HG02938 (cell line): Measurements from ENCODE around the gene SOCS1.
A peak's percentile ranks its signal among the peaks of the same experiment; 100 is the strongest.
"Not testable (repeated sequence)": the region's sequence is repeated elsewhere in the genome, so short reads cannot be mapped to it uniquely, and the experiment has no call there.

Experiments used
- ATAC-seq: cut with Tn5 transposase; IDR thresholded peaks from one replicate; pipeline ENCODE4 v1.9.1; 2021; ENCODE audit warnings: mild to moderate bottlenecking, moderate library complexity; ENCODE audit not compliant: unreplicated experiment

Gene SOCS1, protein sequence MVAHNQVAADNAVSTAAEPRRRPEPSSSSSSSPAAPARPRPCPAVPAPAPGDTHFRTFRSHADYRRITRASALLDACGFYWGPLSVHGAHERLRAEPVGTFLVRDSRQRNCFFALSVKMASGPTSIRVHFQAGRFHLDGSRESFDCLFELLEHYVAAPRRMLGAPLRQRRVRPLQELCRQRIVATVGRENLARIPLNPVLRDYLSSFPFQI

DNA sequence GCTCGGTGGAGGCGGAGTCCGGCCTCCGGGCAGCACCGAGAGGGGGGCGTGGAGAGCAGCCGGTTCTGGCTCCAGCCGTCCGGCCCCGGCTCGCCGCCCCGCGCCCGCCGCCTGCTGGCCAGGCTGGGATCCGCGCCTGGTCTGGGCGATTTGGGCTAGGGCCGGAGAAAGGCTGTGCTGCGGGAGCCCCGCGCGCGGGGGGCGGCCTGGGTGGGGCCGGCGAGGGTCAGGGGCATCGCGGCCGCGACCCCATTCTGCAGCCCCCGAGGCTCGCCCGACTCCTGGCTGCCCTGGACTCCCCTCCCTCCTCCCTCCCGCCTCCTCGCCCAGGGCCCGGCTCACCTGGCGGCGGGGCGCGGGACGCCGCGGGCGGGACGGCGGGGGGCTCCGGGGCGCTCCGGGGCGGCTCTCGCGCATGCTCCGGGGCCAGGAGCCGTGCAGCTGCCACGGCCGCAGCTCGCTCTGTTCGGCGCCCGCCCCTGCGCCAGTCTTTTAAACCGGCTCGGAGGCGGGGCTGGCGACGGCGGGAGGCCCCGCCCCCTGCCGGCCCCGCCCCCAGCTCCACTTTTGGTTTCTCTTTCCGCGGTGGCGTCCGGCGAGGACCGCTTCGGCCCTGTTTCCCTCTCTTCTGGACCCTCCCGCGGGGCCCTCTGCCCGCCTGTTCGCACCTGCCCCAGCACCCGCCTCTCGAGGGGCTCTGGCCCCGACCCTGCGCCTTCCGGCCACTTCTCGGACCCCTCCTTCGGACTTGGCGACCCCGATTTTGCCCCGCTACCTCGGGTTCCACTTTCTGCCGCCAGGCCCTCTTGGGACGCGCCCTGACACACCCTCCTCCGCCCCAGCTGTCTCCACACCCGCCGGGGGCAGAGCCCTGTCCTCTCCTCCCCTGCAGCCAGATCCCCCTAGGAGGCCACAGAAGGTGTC lies at the start of gene SOCS1:
SOCS1 (minus strand) TSS at position 468 of the 924 bp plus-strand sequence. CDS start 726 bp downstream, outside the sequence.
- peak; percentile 49 for ATAC-seq

DNA sequence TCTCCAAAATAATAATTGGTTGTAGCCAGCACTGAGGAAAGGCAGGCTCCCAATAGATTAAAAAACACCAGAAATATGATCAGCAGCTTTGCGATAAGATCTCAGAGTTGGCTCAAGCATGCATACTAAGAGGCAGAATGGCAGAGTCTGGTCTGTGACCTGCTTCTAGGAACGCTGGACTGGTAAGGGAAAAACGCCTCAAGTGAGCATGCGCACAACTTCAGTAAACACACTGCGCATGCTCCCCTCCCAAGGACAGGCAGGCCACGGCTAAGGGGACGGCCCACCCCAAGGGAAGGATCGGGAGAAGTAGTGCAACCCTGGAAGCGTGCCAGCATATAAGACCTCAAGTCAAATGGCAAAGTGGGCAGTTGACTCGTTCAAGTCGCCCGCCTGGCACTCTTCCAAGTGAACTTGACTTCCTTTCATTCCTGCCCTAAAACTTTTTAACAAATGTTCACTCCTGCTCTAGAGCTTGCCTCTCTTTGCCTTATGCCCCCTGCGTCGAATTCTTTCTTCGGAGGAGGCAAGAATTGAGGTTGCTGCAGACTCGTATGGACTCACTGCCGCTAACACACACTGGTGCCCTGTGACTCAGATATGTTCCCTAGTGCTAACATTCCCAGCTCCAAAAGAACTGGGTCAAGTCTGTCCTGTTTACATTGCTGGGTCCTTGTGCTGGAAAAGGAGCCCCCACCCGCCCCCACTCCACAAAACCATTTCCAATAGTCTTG lies 47.6 kb upstream of the SOCS1 start:
- no peak for ATAC-seq

DNA sequence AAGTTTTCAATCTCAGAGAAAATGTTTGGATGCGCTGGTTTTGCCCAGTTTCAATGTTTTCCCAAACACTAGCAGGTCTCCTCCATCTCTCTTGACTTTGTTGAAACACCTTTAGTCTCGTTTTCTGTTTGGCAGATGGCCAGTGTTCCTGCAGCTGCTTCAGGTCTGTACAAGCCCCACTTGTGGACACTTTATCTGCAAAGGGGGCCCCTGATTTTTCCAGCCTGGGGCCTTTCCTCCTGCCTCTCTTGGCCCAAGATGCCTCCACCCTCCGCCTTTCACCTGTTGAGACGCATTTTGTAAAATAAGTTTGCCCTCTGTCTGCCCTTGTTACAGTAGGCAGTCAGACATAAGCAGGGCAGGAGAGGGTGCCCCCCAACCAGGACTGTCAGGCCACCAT lies 47.0 kb upstream of the SOCS1 start:
- no peak for ATAC-seq

DNA sequence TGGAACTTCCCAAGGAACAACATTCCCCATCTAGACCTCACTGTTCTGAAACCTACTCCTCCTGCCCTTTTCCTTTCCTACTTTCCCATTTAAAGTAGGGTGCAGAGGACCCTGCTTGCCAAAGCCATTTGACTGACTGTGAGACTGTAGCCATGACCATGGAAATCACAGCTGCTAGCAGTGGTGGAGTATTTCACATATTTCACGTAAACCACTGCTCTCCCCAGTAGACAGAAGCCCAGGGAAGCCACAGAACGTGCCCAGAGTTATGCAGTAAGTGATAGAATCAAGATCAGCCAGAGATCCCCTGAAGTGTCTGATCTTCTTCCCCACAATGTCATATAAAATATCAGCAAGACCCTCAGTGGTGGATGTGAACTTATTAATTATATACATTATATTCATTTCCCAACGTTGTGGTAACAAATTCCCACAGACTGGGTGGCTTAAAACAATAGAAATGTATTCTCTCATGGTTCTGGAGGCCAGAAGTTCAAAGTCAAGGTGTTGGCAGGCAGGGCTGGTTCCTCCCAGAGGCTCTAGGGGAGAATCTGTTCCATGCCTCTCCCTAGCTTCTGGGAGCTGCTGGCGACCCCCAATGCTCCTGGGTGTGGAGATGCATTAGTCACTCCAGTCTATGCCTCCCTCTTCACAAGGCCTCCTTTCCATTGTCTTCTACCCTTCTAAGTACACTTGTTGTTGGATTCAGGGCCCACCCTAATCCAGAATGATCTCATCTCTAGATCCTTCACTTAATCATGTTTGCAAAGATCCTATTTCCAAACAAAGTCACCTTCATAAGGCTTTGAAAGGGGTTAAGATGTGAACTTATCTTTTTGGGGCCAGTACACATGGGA lies 45.9 kb upstream of the SOCS1 start:
- no peak for ATAC-seq

DNA sequence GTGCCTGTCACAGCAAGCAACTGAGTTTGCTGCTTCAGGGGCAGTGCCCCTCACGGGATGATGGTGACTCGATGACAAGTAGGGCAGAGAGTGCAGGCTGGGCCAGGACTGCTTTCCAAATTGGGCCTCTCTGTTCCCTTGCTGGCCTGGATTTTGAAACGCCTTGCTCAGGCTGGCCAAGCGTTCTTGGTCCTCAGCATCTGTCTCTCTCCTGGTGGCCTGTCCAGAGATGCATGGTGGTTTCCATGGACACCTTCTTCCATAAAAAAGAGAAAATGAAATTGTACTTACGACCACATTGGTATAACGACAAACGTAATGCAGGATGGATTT lies 44.5 kb upstream of the SOCS1 start:
- ATAC-seq: no peak

DNA sequence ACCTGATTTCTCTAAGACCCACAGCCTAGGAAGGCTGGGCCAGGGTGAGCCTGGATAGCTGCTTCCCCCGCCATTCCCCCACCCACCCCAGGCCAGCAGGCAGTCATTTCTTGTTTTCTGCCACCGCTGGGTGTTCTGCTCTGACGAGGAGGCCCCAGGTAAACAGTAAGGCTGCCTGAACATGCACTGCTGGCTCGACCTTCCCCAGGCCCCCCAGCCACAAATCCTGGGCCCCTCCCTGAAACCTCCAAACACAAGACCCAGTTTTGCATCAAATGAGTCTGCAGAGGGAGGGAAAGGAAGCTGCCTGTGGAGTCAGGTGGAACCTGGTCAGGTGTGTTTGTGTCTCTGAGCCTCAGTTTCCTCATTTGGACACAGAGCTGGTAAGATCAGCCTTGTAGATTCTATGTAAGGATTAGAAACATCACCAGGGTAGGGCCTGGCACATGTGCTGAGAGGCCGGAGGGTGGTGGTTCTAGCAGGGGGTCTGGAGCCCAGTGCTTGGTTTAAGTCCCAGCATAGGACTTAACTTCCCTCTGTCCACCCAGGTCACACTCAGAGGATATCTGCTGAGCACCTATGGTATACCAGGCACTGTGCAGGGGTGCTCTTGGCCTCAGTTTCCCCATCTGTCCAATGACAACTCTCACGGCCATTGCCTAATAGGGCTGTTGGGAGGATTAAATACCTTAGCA lies 44.0 kb upstream of the SOCS1 start:
- ATAC-seq: no peak

DNA sequence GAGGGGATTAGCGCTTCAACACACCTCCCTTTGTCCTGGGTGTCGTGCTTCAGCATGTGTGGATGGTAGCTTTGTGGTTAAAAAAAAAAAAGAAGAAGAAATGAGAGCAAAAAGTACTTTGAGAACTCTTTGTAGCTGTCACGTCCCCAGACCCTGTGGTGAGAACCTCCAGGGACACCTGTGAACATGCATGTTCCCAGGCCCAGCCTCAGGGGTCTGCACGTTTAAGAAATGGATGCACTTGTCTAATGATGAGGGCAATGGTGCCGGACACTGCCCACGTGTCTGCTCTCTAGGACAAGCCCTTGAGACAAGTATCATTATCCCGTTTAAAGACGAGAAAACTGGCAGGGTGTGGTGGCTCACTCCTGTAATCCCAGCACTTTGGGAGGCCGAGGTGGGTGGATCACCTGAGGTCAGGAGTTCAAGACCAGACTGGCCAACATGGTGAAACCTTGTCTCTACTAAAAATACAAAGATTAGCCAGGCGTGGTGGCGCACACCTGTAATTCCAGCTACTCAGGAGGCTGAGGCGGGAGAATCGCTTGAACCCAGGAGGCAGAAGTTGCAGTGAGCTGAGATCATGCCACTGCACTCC lies 43.0 kb upstream of the SOCS1 start:
- not testable (repeated sequence) for ATAC-seq

DNA sequence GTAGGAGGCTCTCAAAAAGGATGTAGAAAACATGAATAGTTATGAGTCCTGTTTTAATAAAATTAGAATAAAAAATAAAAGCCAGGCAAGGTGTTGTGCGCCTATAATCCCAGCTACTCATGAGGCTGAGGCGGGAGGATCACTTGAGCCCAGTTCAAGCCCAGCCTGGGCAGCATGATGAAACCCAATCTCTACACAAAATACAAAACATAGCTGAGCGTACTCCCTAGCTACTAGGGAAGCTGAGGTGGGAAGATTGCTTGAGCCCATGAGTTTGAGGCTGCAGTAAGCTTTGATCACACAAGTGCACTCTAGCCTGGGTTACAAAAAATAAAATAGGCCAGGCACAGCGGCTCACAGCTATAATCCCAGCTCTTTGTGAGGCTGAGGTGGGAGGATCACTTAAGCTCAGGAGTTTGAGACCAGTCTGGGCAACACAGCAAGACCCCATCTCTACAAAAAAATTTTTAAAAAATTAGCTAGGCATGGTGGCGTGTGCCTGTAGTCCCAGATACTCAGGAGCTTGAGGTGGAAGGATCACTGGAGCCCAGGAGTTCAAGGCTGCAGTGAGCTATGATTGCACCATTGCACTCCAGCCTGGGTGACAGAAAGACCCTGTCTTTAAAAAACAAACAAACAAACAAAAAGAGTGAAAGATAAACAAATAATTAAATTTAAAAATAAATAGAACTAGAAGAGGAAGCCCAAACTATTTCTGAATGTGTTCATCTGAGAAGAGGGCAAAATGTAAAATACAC lies 42.3 kb upstream of the SOCS1 start:
- peak; percentile 22 for ATAC-seq

DNA sequence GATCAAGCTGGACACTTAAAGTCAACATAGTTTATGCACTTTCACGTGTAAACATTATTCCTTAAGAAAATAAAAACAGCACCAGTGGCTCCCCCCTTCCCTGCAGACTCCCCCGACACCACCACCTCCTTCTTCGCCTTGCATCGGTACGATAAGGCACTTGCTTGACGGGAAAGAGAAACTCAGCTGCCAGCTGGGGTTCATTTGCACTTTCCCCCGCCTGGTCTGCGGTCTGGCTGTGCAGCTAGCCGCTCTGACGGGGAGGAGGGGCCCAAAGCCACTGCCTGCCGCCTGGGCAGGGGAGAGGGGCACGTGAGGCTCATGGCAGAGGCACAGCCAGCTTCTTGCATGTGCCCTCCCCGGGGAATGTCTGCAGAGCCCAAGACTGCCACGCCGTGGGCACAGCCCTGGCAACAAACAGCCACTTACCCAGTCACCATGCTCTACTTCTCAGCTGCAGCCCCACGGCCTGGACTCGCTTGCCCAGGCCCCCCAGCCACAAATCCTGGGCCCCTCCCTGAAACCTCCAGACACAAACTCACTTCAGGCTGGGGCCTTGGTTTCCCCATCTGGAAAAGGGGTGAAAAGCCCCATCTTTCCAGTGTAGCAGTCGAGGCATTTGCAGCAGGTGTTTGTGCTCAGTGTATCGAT lies 41.6 kb upstream of the SOCS1 start:
- ATAC-seq: peak; percentile 53

DNA sequence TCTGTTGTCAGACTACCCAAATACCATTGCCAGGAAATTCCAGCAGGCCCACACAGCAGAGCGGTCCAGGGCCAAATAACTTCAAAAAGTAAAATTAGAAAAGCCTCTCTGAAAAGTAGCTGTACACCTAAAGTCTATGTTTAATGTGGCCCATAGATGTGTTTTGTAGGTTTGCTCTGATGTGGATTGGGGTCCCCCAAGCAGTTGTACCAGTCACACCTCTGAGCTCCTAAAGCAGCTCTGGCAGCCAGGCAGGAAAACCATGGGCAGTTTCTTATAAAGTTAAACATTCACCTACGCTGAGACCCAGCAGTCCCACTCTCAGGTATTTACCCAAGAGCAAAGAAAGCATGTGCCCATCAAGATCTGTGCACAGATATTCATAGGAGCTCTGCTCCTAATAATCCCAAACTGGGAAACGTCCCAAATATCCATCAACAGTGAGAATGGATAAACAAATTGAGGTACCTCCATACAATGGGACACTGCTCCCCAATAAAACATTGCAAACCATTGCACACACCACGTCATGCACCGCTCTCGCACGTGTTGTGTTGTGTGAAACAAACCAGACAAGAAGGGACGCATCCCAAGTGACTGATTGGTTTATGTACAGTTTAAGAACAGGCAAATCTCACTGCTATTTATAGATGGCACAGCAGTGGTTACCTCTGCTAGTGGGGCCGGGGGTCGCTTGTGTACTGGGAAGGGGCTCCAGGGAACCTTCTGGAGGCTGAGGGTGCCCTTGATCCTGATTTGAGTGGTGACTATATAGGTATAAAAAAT lies 40.9 kb upstream of the SOCS1 start:
- ATAC-seq: peak; percentile 17

DNA sequence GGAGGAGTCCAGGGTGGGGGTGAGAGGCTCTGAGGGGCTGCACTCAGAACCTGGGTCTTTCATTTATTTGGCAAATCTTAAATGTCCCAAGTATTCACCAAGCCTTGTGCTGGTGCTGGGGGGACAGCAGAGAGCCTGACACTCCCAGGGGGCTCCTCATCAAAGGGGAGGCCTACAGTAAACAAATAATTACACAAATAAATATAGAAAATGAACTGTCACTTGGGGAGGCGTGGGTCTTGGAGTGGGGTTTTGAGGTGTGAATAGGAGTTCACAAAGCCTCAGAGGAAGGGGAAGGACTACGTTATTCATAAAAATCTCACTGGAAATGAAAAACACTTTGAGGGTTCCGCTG lies 40.3 kb upstream of the SOCS1 start:
- no peak for ATAC-seq

DNA sequence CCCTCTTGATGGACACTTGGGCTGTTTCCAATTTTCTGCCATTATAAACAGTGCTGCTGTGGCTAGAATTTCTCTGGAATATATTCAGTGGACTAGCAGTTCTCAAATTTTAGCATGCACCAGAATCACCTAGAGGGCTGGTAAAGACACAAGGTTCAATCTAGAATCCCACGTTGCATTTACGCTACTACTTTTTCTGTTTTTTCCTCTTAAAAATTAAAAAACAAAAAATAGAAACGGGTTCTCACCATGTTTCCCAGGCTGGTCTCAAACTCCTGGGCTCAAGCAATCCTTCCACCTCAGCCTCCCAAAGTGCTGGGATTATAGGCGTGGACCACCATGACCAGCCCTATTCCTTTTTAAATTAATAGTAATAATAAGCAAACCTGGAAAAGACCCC lies 39.7 kb upstream of the SOCS1 start:
- no peak for ATAC-seq

DNA sequence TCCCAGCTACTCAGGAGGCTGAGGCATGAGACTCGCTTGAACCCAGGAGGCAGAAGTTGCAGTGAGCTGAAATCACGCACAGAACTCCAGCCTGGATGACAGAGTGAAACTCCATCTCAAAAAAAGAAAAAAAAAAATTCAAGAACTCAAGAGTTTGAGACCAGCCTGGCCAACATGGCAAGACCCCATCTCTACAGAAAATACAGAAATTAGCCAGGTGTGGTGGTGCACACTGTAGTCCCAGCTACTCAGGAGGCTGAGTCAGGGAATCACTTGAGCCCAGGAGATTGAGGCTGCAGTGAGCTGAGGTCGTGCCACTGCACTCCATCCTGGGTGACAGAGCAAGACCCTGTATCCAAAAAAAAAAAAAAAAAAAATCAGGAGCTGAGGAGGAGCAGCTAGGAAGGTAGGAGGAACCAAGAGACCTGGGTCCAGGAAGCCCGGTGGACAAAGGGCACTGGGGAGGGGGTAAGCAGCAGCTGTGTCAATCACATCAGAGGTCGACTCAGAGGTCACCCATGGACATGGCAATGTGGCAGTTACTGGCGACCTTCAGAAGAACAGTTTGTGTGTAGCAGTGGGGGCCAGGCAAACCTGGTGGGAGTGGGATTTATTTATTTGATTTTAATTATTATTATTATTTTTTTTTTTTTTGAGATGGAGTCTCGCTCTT lies 36.2 kb upstream of the SOCS1 start:
- ATAC-seq: no peak

DNA sequence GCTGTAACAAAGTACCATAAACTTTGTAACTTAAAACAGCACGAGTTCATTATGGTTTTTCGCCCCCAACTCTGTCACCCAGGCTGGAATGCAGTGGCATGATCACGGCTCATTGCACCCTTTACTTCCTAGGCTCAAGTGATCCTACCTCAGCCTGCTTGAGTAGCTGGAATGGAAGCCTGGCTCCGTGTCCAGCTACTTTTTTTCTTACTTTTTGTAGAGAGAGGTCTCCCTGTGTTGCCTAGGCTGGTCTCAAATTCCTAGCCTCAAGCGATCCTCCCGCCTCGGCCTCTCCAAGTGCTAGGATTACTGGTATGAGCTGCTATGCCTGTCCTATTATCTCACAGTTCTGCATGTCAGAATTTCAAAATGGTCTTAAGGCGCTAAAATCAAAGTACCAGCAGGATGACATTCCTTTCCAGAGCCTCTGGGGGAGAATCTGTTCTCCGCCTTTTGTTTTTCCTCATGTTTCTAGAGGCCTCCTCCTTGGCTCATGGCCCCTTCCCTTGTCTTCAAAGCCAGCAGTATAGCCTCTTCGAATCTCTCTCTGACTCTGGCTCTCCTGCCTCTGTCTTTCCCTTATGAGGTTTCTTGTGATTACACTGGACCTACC lies 35.2 kb upstream of the SOCS1 start:
- ATAC-seq: no peak

DNA sequence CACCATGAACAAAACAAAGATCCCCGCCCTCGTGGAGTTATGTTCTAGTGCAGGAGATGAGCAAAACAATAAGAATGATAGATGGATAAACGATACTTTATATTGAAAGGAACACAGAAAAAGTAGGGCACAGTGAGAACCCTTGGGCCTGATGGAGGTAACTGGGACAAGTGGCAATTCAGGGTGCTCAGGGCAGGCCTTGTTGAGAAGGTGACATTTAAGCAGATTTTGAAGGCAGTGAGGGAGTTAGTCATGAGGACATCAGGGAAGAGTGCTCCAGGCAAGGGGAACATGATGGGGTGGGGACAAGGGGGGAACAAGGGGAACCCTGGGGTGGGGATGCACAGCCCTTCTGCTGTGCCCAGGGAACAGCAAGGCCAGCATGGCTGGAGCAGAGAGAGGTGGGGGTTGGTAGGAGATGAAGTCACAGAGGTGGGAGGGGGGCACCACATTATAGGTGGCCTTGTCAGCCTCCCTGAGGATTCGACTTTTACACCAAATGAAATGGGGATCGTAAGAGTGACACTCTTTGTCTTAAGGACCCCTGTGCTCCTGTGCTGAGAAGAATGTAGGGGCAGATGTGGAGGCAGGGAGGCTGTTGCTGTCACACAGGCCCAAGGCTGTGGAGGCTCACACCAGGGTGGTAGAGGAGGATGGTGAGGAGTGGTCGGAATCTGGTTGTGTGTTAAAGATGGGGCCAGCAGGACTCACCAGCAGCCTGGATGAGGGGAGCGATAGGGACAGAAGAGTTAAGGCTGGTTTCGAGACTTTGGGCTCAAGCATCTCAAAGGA lies 34.3 kb upstream of the SOCS1 start:
- ATAC-seq: no peak

DNA sequence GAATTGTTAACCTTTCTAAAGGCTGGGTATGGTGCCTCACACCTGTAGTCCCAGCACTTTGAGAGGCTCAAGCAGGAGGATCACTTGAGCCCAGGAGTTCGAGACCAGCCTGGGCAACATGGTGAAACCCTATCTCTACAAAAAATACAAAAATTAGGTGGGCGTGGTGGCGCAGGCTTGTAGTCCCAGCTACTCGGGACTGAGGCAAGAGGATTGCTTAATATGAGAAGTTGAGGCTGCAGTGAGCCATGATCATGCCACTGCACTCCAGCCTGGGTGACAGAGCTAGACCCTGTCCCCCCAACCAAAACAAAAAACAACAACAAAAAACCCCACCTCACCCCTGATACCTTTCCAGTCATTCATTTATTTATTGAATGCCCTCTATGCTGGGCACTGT lies 33.7 kb upstream of the SOCS1 start:
- not testable (repeated sequence) for ATAC-seq
